GM19372 (cell line): ENCODE measurements around the gene PGM2.
"Not testable (repeated sequence)": the region's sequence is repeated elsewhere in the genome, so short reads cannot be mapped to it uniquely, and the experiment has no call there.

ENCODE experiments used
- ATAC-seq: cut with Tn5 transposase; IDR thresholded peaks from one replicate; pipeline ENCODE4 v1.9.1; 2021; ENCODE audit warnings: mild to moderate bottlenecking, low read depth, moderate library complexity; ENCODE audit not compliant: unreplicated experiment

The PGM2 gene

DNA sequence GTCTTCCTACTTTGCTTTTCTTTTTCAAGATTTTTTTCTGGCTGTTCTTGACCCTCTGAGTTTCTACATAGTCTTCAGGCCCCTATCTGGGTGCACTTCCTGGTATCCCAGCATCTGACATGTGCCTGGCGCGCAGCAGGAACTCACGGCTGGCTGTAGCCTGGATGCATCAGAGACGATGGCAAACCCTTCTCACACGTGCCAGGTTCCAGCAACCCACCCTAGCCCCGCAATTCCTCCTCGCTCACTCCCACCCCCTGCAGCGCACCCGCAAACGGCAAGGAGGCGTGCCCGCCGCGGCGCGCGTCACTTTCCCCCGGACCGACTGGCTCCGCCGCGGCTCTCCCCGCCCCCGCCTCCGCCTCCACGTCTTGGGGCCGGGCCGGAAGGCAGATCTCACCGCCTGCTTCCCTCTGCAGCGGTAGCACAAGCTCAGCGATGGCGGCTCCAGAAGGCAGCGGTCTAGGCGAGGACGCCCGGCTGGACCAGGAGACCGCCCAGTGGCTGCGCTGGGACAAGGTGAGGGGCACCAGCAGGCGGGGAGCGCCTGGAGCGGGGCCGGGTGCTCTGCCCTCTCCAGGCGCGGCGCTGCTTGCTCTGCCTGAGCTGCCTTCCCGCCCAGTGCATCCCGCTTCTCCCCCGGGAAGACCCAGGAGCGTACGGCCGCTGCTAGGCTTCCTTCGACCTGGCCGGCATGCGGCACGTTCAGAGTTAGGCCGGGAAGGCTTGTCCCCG, at the start of gene PGM2:
TSS of gene PGM2 (plus strand) at position 392 of the 735 bp plus-strand sequence. CDS start at position 439, 47 bp downstream.
- ATAC-seq, result peak; percentile 94

DNA sequence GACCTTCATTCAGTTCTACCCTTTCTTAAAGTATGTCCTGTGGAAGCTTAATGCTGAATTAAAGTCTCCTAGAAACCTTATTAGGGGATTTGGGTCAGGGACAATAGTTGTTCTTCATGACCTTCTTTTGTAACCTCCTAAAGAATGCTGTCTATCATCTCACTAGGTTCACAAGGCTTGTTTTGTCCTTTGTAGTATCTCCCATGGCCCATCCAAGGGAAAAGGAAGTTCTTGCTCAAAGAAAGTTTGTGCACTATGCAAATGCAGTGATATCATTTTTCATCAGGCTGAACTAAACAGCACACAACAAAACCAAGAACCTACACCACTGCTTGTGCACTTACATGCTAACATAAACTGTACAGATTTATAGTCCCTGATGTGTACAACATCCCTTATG, 46.6 kb upstream of the PGM2 start:
- no peak for ATAC-seq

DNA sequence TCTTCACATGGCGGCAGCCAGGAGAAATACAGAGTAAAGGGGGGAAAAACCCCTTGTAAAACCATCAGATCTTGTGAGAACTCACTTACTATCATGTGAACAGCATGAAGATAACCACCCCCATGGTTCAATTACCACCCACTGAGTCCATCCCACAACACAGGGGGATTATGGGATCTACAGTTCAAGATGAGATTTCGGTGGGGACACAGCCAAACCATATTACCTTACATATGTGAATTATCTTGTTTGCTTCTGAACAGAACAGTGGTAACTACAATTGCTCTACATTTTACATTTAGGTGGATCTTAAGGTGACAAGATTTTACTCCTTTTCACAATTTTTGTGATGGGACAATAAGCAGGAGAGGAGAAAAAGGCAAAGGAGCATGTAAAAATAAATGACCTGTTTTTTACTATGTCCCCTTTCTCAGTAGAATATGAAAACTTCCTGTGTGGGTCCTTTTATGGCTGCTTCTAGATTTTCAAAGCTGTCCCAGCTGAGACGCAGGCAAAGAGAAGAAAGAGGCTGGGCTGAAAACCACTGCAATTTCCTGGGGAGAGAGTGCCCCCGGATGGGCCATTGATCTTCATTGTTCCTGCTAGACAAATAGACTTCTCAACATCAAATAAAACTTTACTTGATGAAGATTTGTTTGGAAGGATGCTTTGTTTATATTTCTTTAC, 45.9 kb upstream of the PGM2 start:
- no peak for ATAC-seq

DNA sequence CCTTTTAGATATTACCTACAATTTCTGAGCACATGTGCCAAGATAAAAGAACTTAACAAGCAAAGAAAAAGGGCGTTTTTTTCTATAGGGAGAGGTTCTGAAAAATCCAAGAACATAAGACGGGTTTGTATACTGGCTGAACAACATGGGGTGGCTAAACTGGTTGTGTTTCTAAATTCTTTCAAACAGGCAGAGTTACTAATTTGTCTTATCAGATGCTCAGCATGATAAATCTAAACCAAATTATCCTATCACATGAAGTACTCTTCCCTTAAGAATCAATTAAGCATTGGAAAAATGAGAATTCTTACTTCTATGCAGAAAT, 45.4 kb upstream of the PGM2 start:
- no peak for ATAC-seq

DNA sequence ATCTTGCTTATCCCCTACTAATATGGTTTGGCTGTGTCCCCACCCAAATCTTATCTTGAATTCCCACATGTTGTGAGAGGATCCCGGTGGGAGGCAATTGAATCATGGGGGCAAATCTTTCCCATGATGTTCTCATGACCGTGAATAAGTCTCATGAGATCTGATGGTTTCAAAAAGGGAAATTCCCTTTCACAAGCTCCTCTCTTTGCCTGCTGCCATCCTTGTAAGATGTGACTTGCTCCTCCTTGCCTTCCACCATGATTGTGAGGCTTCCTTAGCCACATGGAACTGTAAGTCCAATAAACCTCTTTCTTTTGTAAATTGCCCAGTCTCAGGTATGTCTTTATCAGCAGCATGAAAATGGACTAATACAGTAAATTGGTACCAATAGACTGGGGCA, 40.2 kb upstream of the PGM2 start:
- ATAC-seq, result not testable (repeated sequence)

DNA sequence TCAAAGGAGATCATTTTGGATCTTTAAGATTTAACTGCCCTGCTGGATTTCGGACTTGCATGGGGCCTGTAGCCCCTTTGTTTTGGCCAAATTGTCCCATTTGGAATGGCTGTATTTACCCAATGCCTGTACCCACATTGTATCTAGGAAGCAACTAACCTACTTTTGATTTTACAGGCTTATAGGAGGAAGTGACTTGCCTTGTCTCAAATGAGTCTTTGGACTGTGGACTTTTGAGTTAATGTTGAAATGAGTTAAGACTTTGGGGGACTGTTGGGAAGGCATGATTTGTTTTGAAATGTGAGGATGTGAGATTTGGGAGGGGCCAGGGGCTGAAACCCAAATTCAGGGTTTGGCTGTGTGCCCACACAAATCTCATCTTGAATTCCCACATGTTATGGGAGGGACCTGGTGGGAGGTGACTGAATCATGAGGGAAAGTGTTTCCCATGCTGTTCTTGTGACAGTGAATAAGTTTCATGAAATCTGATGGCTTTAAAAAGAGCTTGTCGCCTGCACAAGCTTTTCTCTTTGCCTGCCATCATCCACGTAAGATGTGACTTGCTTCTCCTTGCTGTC, 38.5 kb upstream of the PGM2 start:
- not testable (repeated sequence) for ATAC-seq

DNA sequence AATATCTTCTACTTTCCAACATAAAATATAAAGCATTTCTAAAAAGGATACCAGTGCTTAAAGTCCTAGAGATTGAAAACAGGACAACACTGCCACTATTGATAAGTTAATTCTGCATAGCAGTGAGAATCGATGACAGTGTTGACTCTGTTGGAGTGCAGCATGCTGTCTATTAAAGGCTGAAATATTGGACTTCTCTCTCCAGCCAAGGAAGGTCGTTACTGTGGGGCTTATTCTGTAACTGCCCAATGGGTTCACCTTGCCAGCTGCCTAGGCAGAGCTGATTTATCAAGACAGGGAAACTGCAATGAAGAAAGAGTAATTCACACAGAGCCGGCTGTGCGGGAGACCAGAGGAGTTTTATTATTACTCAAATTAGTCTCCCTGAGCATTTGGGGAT, 37.7 kb upstream of the PGM2 start:
- ATAC-seq, result no peak

DNA sequence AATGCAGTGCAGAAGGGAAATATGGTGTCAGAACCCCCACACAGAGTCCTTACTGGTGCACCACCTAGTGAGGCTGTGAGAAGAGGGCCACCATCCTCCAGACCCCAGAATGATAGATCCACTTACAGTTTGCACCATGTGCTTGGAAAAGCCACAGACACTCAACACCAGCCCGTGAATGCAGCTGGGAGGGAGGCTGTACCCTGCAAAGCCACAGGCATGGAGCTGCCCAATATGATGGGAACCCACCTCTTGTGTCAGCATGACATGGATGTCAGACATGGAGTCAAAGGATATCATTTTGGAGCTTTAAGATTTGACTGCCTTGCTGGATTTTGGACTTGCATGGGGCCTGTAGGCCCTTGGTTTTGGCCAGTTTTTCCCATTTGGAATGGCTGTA, 34.2 kb upstream of the PGM2 start:
- ATAC-seq, result no peak

DNA sequence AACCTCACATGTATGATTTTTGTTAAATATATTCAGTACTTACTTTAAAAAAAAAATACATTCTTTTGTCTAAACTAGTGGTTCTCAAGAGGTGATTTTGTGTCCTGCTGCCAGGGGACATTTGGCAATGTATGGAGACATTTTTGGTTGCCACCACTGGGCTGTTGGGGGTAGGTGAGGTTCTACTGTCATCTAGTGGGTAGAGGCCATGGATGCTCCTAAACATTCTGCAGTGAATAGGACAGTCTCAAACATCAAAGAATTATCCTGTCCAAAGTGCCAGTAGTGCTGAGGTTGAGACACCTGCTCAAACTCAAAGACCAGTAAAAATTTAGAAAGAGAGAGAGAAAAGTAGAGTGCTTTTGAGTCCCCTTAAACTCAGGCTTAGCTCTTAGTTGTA, 32.9 kb upstream of the PGM2 start:
- ATAC-seq, result no peak

DNA sequence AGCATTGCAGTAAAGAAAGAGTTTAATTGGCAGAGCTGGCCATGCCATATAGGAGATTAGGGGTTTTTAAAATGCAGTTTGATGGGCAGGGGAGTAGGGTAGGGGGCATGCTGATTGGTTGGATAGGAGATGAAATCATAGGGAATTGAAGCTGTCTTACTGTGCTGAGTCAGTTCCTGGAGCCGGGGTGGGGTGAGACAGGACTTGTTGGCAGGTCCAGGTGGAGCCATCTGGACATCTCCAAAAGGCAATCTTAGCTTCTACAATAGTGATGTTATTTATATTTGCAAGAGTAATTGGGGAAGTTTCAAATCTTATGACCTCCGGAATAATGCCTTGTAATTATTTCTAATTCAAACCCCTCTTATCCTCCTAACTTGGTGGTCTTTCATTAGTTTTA, 32.4 kb upstream of the PGM2 start:
- ATAC-seq, result no peak

DNA sequence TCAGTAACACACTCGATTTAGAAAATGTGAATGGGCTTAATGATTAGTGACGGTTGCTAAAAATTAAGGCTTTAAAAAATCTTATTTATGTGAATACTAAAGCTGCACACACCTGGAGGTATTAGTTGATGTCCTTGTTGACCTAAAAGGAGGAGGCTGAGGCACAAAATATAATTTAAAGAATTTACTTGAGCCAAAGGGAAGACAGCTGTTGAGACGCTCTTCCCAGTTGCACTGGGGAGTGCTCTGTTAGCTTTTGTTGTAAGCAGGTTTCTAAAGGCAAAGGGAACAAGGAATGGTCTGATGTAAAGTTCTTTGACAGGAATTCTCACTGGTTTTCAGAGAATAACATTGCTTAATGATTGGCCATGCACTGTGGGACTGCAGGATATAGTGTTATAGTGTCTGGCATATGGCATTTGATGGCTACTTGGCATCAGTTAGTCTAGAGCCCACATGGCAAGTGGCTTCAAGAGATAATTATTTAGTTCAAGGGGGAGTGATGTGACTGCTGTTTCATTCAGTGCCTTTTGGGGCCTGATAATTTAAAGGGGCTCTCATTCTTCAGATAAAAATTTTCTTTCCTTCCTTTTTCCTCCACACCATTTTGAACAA, 30.8 kb upstream of the PGM2 start:
- ATAC-seq, result no peak

DNA sequence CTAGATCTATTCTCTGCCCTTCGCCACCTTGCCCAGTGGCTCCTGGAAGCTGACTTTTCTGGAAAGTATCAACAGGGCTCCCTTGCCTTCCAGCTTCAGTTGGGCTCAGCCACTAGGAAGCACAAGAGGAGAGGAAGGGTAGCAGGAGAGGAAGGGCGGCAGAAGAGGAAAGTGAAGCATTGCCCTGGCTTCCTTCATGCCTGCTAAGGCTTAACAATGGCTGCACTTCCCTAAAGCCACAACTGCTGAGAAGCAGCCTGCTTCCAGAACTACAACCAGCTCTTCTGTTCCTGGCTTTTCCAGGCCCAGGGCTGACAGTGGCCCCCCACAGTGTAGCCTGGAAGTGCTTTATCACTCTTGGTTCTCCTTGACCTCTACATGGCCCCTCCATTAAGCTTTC, 29.1 kb upstream of the PGM2 start:
- ATAC-seq, result no peak

DNA sequence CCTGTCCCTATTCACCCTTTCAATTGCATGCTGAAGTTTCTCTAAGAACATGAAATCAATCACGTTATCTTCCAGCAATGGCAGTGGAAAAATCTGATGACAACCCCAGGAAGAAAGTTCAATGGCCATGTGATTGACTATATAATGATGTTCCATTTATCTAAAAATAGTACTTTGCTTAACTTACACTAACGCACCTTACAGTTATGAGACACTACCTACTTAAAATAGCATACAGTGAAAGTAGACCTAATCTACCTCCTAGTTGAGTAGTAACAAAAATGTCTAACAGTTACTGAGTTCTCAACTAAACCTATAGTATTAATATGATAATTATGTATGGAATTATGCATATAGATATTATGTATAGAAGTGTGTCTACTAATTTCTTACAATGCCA, 28.6 kb upstream of the PGM2 start:
- ATAC-seq, result no peak

DNA sequence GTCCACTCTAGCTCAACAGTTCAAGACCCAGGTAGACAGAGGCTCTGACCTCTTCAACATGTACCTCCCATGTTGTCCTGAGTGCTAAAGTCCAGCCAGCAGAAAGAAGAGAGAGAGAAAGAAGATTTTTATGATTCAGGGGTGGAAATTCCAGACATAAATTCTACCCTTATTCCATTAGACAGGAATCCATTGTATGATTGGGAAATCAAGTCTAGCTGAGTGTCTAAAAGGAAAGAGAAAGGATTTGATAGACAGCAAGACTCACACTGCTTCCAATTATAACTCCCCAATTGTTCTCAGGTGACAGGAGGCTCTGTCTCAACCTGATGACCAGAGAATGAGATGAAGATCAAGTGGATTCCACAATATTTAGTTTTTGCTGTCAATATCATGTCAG, 27.9 kb upstream of the PGM2 start:
- ATAC-seq, result no peak

DNA sequence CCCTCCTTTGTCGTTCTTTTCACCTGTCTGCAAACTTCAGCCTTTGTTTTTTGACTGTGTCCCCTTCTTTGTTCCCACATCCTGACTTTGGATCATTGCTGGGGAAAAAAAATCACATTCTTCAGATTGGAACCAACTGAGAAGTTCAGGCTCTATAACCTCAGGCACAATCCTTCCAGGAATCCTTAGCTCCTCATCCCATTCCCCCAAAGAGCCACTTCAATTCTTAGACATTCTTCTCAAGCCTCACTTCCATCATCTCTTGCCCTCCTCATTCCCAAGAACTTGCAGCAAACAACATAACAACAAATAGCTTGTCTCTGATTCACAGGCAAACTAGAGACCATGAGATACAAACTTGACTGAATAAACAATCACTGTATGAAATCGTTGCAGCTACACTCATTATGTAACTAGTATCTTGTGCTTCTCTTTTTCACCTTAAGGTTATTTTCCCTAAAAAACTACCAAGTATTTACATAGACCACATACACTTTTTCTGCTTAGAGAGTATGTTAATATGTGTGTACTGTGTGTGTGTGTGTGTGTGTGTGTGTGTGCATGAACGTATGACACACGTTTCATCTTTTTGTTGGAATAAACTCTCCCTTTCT, 26.4 kb upstream of the PGM2 start:
- ATAC-seq, result no peak

DNA sequence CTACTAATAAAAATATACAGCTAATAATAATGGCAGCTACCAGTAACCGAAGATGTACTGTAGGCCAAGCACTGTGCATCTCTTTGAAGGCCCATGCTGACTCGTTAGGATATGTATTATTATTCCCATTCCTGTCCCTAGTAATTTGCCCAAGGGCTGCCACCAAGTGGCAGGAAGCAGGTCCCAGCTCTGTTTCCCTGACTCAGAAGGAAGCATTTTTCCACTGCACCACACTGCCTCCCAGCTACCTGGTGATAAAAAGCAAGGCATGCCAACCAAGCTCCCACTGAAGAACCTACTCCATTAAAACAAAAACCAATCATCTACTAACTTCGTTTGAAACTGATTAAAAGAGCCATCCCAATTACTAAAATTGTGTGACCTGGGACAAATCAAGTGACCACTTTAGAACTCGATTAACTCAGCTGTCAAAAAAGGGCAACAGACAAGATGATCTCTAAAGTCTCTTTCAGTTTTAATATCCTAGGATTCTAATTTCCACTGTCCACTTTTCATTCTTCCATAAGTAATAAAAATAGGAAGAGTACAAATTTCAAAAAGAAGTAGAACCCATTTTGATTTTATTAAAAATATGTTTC, 24.3 kb upstream of the PGM2 start:
- ATAC-seq, result no peak

DNA sequence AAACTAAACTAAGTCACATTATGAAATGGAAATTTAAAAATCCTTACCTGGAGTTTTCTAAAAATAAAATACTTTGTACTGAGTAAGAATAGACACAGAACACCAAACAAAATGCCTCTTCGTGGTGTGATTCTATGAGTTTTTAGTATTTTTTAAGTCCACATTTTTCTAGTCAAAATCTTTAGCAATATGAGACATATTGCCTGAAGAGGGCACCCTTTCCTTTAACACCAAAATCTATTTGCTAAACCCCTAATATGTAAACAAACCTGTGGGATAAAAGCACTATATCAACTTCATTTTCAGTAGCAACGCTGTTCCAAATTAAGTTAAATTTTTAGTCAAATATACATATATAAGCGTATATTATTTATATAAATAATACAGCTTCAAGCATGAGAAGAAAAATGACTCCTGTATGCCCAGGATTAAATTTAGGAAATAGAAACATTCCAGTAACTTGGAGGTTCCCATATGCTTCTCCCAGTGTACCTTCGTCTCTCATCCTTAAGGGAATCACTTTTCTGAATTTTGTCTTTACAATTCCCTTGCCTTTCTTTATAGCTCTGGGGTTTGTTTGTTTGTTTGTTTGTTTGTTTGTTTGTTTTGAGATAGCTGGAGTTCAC, 23.0 kb upstream of the PGM2 start:
- no peak for ATAC-seq

DNA sequence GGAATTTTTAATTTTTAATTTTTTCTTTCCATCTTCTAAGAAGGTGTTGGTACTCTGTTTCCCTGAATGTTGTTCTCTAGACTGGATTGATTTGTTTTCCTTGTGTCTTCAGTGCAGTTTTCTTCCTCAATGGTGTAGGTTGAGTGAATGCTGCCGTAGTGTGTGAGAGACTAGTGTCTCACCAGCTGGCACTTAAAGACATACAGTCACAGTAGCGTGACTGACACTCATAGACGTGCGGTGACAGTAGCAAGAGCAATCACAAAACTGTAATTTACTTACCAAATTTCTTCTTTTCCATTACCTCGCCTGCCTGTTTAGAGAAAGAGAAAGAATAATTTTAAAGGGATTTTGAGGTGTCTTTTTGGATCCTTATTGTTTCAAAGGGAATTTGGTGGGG, 21.4 kb upstream of the PGM2 start:
- no peak for ATAC-seq

DNA sequence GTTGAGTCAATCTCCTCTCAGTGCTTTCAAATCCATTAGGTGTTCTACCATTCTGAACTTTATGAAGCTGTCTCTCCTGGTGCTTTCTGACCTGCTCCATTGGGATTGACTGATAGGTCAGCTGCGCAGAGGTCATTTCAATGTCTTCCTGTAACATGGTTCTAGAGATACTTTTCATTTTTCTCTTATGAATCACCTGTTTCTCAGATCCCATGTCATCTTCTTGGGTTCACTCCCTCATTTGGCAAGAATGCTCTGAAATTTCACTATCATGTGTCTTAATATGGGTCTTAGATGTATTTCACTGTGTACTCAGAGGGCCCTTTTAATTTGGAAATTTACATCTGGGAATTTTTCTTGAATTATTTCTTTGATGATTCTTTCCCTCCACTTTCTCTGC, 13.8 kb upstream of the PGM2 start:
- ATAC-seq, result no peak

DNA sequence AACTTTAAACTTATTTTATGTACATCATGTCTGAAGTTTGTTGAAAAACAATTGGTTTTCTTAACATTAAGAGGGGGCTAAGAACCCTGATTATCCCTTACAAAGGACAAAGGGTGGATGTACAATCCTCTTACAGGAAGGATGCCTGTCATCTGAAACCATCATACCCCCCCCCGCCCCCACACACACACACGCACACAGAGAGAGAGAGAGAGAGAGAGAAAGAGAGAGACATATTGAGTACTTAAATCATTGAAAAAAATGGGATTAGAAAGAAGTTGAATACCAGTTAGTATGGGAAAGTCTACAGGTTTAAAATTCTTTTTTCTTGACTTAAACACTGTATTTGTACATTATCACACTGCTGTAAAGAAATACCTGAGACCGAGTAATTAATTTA, 10.9 kb upstream of the PGM2 start:
- no peak for ATAC-seq
